Astrocyte of the cerebellum (primary cell): ENCODE data around the gene PSEN1.

ENCODE experiments used
- DNase-seq: peaks from one replicate; pipeline ENCODE4 v3.0.0-alpha.2; 2011; ENCODE audit warnings: low read depth
- H3K4me3 ChIP-seq: 2 replicates; pipeline ENCODE4 v1.5.1; 2011; ENCODE audit warnings: mild to moderate bottlenecking, low read depth, low read length, moderate library complexity
- CTCF ChIP-seq: IDR thresholded peaks from 2 replicates; pipeline ENCODE4 v1.5.1; 2012; ENCODE audit warnings: low read length, low read depth, moderate library complexity, mild to moderate bottlenecking; ENCODE audit errors: missing control alignments
- in situ Hi-C: cut with HindIII; loops from 2 replicates; pipeline ENCODE4 v1.10.0; 2017; ENCODE audit warnings: low sequenced_read_pairs

The PSEN1 gene

GRCh38 chr14:73105727-73106126, 30.6 kb upstream of the PSEN1 start:
- H3K4me3 ChIP-seq = no peak overlapping the region
- no peak for DNase-seq
- TF ChIP-seq CTCF = no peak
- in situ Hi-C loops = no loop called here

DNA sequence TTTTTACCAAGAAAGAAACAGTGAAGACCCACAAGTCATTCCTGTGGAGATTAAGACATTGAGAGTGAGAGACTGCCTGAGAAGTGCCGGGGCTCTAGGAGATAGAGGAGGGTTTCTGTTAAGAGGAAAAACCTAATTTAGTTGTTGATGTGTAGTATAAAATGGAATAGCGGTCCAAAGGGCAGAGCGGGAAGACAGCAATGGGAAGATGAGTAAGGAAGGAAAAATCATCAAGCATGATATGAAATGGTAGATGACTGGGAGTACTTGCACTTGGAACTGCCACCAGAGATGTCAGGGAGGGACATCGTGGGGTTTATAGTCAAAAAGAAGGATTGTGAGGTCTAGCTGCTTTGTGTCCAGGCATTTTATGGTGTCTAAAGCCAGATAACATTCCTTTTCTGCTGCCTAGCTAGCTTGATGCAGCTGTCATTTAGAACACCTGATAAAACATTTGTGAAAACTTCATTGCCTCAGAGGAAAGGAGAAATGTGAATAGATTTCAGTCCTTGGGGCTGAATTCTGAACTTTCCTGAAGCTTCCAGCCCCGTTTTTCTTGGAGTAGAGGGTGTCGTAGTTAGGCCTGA, 20.1 kb upstream of the PSEN1 start:
- H3K4me3 ChIP-seq = no peak overlapping the region
- in situ Hi-C loops = no loop called here
- DNase-seq = no peak
- no peak for TF ChIP-seq CTCF

GRCh38 chr14:73124180-73124894, 12.0 kb upstream of the PSEN1 start:
- no peak for TF ChIP-seq CTCF
- no peak for DNase-seq
- in situ Hi-C loops = no loop called here
- no peak overlapping the region for H3K4me3 ChIP-seq

DNA sequence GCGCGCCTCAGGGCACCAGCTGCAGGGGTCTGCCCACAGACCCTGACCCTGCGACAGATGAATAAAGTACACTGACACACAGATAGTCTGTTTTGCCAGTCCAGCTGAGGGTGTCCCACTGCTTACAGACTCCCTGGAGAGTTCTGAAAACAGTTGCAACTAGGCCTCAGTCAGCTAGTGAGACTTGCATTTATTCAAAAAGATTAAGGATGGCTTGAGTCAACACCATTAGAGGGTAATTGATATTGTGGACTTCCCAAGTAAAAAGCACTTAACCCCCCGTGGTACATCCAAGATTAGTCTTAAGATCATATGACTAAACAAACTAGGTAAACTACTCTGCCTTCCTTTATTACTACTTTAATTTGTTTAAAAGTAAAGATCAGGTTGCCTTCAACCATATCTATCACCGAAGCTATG, 11.1 kb upstream of the PSEN1 start:
- no peak overlapping the region for H3K4me3 ChIP-seq
- in situ Hi-C loops = no loop called here
- DNase-seq = peak; percentile 1
- TF ChIP-seq CTCF = no peak

DNA sequence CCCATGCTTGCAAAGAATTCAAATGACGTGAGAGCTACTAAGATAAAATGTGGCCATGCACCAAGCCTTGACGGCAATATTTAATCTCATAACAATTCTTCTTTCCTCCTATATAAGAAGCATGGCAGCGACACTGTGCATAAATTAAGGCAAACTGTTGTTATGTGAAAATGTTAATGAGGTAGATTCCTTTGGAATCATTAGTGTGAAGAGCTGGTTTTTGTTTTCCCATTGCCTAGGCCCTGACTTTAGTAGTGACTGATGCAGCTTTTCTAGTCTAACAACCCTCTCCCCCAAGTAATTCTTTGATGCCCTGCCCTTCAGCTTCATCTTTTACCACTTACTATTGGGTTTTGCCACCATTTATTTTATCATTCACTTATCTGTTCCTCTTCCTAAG, 10.6 kb upstream of the PSEN1 start:
- TF ChIP-seq CTCF = no peak
- no peak overlapping the region for H3K4me3 ChIP-seq
- in situ Hi-C loops = no loop called here
- DNase-seq = no peak

- no peak for DNase-seq
- in situ Hi-C loops = no loop called here
Observed at GRCh38 chr14:73133795-73134194, 2.5 kb upstream of the PSEN1 start.

More at GRCh38 chr14:73133795-73134194, 2.5 kb upstream of the PSEN1 start:
- no peak overlapping the region for H3K4me3 ChIP-seq
- TF ChIP-seq CTCF = no peak
